Natural killer cell treated with Interleukin-12 subunit alpha and Interleukin-12 subunit beta and Interleukin-15 and Interleukin-18, amount 100 ng/mL, for 72 hours (primary cell): ENCODE measurements around the gene SCUBE1. TPM values are rescaled to one million over a fixed set of nuclear protein-coding genes. Genes with fewer than 3 reads are reported as not detected.
A peak's percentile ranks its signal among the peaks of the same experiment; 100 is the strongest.

ENCODE experiments used
- ATAC-seq, 2 donors: fragments of 150-1000 bp; cut with Tn5 transposase in 1 of 2; sonication (Bioruptor Pico), chemical (Tn5 transposase) in 1 of 2; 2 replicates each; pipeline ENCODE4 v1.10.0; 2021
- DNase-seq: peaks from one replicate; pipeline ENCODE4 v3.0.0; 2022; ENCODE audit warnings: low spot score
- H3K27ac Mint-ChIP-seq, 2 donors: 1 replicate in 1 of 2; 2 replicates in 1 of 2; pipeline ENCODE4 v1.8.0; 2022; ENCODE audit warnings: mixed read lengths in 2 of 2, mild to moderate bottlenecking in 1 of 2, moderate library complexity in 1 of 2
- H3K27me3 Mint-ChIP-seq, 2 donors: 1 replicate in 1 of 2; 2 replicates in 1 of 2; pipeline ENCODE4 v1.8.0; 2022; ENCODE audit warnings: mixed read lengths in 2 of 2
- H3K36me3 Mint-ChIP-seq: one replicate; pipeline ENCODE4 v1.8.0; 2022; ENCODE audit warnings: mixed read lengths
- H3K4me1 Mint-ChIP-seq, 2 donors: 1 replicate in 1 of 2; 2 replicates in 1 of 2; pipeline ENCODE4 v1.8.0; 2022; ENCODE audit warnings: low read depth in 2 of 2, mixed read lengths in 2 of 2, mild to moderate bottlenecking in 1 of 2
- H3K4me3 Mint-ChIP-seq: one replicate; pipeline ENCODE4 v1.8.0; 2022; ENCODE audit warnings: mixed read lengths
- H3K9me3 Mint-ChIP-seq: 2 replicates; pipeline ENCODE4 v1.8.0; 2022; ENCODE audit warnings: mixed read lengths
- total RNA-seq, 2 donors: library from RNA; stranded (reverse); gene quantifications; one replicate each; pipeline ENCODE4 v1.2.3, GENCODE V29; 2022

SCUBE1 gene
- total RNA-seq, 2 donors from 2014 or later: 0.14 TPM; not detected in 1

DNA sequence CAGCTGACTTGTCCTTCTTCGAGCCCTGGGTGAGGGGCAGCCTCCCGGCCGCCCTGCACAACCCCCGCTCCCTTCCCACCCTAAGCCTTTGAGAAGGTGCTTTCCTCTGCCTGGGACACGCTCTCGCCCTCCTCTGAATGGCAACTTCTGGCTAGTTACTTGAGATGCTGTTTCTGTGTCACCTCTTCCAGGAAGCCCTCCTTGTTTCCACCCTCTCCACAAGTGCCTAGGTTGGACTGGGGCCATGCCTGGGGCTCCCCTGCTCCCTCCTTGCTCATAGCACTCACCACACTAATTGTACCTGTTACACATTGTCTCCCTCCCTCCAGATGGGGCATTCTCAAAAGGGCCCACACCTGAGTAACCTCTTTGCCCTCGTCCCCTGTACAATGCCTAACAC is 72.2 kb downstream of the SCUBE1 start:
- Mint-ChIP-seq H3K4me3 (no peak overlapping the region), H3K36me3 (no peaks in the 10 kb centered on the region), H3K4me1 (peaks cover 0 to 13% of the 10 kb centered on the region in 2 donors), H3K27me3 (peaks cover 7 to 13% of the 10 kb centered on the region in 2 donors), H3K9me3 (no peaks in the 10 kb centered on the region), H3K27ac (no peak overlapping the region)
- DNase-seq: no peak
- ATAC-seq: no peak

DNA sequence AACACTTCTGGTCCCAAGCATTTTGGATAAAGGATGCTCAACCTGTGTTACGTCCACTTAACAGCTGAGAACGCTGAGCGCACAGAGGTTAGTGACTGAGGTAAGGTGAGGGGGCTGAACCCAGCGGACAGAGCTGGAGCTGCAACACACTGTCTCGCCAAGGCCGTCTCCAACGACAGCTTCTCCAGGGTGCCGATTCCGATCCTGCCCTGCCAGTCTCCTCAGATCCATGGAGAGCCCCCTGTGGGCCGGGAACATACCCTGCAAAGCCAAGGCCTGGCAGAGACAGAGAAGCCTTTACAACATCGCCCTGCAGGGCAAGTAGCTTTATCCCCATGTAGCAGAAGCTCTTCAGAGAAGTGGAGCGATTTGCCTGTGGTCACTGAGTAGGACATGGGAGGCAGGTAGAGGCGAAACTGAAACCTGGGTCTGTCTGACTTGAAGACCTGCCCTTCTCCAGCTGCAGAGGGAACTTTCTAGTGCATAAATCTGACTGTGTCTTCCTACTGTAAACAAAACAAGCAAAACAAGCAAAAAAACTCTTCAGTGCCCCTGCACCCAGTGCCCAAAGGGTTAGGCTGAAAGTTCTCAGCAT is 72.8 kb downstream of the SCUBE1 start:
- H3K36me3 Mint-ChIP-seq: no peaks in the 10 kb centered on the region
- peaks cover under 1 to 11% of the 10 kb centered on the region in 2 donors for H3K4me1 Mint-ChIP-seq
- DNase-seq (no peak), ATAC-seq (no peak)
- no peak overlapping the region for H3K4me3 Mint-ChIP-seq
- H3K27ac Mint-ChIP-seq: no peak overlapping the region
- H3K9me3 Mint-ChIP-seq: no peaks in the 10 kb centered on the region
- peaks cover 3 to 11% of the 10 kb centered on the region in 2 donors for H3K27me3 Mint-ChIP-seq

DNA sequence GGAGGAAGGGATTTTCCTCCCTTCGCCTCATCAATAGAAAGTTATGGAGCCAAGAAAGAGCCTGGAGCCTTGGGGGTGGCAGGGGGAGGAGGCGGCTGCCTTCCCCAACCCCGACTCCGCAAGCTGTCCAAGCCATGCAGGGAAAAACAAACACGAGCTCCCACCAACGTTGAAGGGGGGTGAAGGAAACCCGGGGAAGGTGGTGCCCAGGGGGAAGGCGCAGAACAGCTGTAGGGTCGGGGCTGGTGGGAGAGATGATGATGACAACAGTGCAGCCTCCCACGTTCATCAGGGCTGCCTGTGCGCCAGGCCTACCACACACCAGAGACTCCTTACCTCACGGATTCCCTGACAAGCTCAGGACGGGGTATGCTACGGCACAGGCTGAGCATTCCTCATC is 73.5 kb downstream of the SCUBE1 start:
- Mint-ChIP-seq H3K27ac (no peak overlapping the region), H3K27me3 (peaks cover 0 to 9% of the 10 kb centered on the region in 2 donors), H3K4me3 (no peak overlapping the region), H3K36me3 (no peaks in the 10 kb centered on the region), H3K9me3 (no peaks in the 10 kb centered on the region), H3K4me1 (peaks cover 9 to 17% of the 10 kb centered on the region in 2 donors)
- no peak for ATAC-seq
- DNase-seq: no peak

DNA sequence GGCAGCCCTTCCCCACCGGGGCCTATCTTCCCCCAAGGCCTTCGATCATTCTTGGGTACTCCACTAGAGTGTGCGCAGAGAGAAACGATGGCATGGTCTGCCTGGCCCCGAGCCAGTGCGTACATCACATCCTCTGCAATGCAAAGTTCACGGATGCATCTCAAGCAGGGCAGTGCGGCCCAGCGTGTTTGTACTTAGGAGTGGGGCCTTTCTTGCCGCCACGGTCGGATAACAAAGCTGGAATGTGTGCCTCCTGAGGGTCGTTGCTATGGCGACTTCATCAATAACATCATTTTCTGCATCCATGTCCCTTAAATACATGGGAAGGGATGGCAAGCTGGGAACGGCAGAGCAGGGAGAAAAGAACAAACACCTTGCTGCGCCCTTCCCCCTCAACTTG is 73.9 kb downstream of the SCUBE1 start:
- Mint-ChIP-seq H3K36me3 (no peaks in the 10 kb centered on the region), H3K9me3 (no peaks in the 10 kb centered on the region), H3K4me3 (no peak overlapping the region), H3K27me3 (peaks cover 0 to 9% of the 10 kb centered on the region in 2 donors), H3K4me1 (peaks cover 12 to 19% of the 10 kb centered on the region in 2 donors), H3K27ac (no peak overlapping the region)
- ATAC-seq (no peak), DNase-seq (no peak)

DNA sequence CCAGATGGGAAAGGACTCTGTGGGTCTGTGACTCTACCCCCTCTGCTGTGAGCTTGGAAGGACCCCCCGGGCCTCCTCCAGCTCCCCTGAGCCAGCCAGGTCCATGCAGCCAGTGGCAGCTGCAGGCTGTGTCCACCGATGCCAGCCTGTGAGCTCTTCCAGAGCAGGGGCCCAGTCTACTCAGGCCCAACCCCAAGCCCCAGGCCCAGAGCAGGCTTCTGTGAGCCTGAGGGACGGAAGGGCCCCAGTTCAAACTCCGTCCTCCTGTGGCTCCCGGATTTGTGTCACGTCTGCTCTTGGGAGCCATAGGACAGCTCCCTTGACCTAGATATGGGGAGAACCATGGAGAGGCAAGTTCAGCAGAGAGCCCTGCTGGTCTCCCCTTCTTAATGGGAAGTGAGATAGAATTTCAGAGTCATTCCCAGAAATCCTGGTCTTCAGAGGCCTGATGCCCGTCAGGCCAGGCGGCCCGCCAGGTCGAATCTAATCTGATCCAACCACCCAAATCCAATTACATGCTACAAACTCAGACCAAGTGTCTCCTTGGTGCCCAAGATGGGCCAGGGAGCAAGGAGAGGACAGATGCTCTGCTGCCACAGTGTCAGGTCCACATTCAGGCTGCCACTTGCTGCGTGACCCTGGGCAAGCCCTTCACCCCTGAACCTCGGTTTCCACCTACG is 75.1 kb downstream of the SCUBE1 start:
- DNase-seq (no peak), ATAC-seq (no peak)
- no peaks in the 10 kb centered on the region for H3K9me3 Mint-ChIP-seq
- H3K27ac Mint-ChIP-seq: no peak overlapping the region
- no peaks in the 10 kb centered on the region for H3K36me3 Mint-ChIP-seq
- peaks cover 0 to 9% of the 10 kb centered on the region in 2 donors for H3K27me3 Mint-ChIP-seq
- no peak overlapping the region for H3K4me3 Mint-ChIP-seq
- H3K4me1 Mint-ChIP-seq: peaks cover 22 to 25% of the 10 kb centered on the region in 2 donors

DNA sequence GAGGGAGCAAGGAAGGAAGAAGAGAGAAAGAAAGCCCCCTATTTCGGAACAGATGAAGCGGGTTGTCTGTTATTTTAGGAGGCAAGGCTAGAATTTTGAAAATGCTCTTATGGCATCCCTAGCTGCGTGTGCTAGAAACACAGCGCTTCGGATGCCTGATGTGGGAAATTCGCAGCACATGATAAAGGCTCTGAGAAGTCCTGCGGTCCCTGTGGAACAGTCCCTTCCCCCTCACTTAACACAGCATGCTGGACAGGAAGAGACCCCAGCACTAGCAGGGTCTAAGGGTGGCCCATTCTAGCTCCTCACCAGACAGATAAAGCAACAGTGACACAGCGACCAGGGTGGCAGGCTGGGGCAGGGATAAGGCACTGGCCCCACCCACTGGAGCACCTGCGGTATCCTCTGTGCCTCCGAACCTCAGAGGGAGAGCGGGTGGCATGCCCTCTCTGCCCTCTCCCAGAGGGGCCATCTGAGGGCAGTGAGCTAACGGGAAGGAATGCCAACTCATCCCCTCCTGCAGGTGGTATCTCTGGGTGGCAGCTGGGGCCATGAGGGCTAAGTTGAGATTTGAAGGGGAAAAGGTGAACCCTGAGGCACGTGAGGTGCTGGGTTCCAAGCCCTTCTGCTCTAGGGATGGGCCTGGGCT is 75.7 kb downstream of the SCUBE1 start:
- Mint-ChIP-seq H3K36me3 (no peaks in the 10 kb centered on the region), H3K4me3 (no peak overlapping the region), H3K27ac (no peak overlapping the region), H3K27me3 (peaks cover 0 to 9% of the 10 kb centered on the region in 2 donors), H3K9me3 (no peaks in the 10 kb centered on the region), H3K4me1 (peaks cover 29 to 32% of the 10 kb centered on the region in 2 donors)
- ATAC-seq (no peak), DNase-seq (no peak)

DNA sequence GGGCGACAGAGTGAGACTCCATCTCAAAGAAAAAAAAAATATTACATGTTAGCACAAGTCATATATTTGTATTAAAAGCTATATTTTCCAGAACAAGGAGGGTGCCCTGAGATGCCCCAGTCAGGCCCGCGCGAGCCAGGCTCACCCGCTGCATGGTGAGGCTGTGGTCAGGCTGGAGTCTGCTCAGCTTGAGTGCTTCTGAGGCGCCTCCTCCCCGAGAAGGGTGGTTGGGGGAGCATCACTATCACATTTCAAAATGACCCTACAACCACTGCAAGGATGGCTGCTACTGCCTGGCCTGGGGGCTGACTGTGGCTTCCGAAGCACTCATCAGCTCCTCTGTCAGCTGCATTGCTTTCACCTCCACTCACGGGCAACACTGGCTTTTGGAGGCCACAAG is 77.1 kb downstream of the SCUBE1 start:
- no peaks in the 10 kb centered on the region for H3K36me3 Mint-ChIP-seq
- no peaks in the 10 kb centered on the region for H3K9me3 Mint-ChIP-seq
- H3K27ac Mint-ChIP-seq: peak overlapping the region in 1 of 2 donors; percentile 23

DNA sequence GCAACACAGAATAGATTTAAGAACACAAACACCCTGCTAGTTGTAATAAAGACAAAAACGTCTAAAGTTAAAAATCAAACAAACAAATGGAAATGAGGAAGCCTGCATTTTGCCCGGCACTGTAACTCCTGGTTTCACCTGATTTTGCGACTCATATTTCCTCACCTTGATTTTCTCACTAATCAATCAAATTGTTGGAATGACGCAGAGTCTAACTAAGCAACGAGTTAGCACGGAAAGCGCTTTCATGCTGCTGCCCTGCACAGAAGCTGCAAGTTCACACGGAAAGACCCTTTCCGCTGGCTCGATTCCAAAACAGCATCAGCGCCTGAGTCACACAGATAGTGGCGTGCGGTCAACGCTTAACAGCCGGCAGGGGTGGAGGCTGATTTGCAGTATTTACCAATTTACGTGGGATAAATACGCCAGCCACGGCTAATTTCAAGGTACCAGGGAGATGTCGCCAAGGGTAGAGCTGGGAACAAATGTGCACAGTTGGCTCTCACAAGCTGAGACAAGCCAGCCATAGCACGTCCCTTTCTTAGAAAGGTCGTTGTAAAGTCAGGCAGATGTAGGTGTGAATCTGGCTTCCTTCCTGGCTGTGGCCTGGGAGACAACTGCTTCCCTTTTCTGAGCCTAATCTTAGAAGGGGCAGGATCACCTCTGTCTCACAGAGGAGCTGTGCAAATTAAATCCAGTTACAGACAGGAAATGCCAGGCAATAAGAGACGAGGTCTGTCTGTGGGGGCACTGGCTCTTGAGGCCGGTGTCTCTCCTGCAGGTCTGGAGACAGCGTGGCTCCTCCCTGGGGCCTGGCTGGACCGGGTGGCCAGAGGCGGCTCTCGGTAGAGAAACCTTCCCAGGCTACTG is 79.3 kb downstream of the SCUBE1 start:
- H3K4me3 Mint-ChIP-seq: peak overlapping the region; percentile 74
- H3K27me3 Mint-ChIP-seq: peaks cover 0 to 7% of the 10 kb centered on the region in 2 donors
- H3K36me3 Mint-ChIP-seq: no peaks in the 10 kb centered on the region
- H3K27ac Mint-ChIP-seq: peak overlapping the region; percentile 23 to 50
- DNase-seq (peak; percentile 91), ATAC-seq (peak; percentile 90 to 92)
- H3K4me1 Mint-ChIP-seq: peaks cover 34 to 41% of the 10 kb centered on the region in 2 donors
- H3K9me3 Mint-ChIP-seq: no peaks in the 10 kb centered on the region

More for the DNA sequence above, 77.1 kb downstream of the SCUBE1 start:
- H3K4me3 Mint-ChIP-seq: no peak overlapping the region
- peaks cover 34 to 40% of the 10 kb centered on the region in 2 donors for H3K4me1 Mint-ChIP-seq
- peaks cover 0 to 9% of the 10 kb centered on the region in 2 donors for H3K27me3 Mint-ChIP-seq
- no peak for ATAC-seq
- no peak for DNase-seq

DNA sequence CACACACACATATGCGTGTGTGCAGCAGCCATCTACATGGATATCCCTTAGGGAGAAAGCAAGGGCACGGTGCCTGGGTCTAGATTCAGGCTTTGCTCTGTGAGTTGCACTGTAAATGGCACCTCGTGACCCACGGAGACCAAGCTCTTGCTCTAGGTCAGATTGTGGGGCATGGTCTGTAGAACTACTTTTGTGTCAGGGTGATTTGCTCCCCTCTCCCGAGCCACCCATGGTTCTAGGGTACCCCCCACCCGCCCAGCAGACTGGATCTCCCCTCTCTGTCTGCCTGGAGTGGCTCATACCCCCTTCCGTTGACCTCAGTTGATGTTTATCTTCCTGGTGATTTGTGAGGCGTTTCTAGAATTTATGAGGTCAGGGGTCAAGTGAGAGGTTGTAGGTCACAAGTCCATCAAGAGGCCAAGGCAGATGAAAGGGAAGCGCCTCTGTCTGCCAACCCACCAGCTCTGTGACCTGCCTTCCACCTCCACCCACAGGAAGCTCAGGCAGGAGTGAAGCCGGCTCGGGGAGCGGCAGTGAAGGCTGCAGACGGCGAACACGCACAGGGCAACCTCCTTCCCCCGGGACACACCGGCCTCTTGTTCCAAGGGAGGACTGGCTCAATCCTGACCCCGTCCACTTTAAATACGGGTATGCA is 80.1 kb downstream of the SCUBE1 start:
- peaks cover 34 to 41% of the 10 kb centered on the region in 2 donors for H3K4me1 Mint-ChIP-seq
- H3K27ac Mint-ChIP-seq: peak overlapping the region; percentile 2 to 50
- no peaks in the 10 kb centered on the region for H3K9me3 Mint-ChIP-seq
- peaks cover 0 to 7% of the 10 kb centered on the region in 2 donors for H3K27me3 Mint-ChIP-seq
- peak overlapping the region; percentile 74 for H3K4me3 Mint-ChIP-seq
- DNase-seq: no peak
- no peaks in the 10 kb centered on the region for H3K36me3 Mint-ChIP-seq
- peak; percentile 60 to 65 for ATAC-seq

DNA sequence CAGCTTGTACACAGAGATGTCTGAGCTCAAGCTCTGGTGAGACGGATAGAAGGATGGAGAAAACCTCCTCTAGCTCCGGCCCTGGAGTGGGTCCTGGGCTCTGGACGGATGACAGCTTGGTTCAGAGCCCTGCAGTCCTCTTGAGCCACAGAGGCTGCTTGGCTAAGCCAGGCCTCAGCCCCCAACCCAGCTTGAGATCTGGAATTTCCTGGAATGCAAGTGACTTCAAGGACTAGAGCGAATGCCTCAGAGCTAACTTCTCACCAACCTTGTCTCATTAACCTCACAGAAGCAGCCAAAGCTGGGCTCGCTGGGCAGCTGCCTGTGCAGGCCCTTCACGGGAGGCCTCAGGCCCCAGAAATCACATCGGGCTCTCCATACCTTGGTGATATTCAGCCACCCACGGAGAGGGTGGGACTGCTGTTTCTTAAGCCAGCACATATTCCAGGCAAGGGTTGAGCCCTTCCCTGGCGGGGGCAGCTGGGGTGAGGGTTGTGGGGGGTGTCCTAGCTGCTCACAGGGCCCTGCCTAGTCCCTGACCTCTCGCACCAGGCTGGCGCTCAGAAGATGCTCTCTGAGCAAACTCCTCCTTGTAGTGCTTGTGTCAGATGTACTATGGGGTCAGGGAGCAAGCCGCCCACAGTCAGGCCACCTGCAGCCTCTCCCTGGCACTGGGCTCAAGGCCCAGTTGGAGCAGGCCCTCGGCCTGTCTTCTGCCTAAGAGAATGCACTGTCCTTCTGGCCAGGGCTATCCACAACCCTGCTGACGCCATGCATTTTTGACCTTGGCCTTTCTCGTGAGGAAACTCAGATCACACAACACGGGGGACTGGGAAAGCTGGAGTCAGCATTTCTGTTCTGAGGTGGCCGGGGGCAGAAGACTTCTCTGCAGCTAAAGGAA is 82.6 kb downstream of the SCUBE1 start:
- Mint-ChIP-seq H3K4me1 (peaks cover 53 to 59% of the 10 kb centered on the region in 2 donors), H3K9me3 (no peaks in the 10 kb centered on the region), H3K27ac (no peak overlapping the region), H3K27me3 (peaks cover 0 to 11% of the 10 kb centered on the region in 2 donors), H3K36me3 (no peaks in the 10 kb centered on the region), H3K4me3 (no peak overlapping the region)
- DNase-seq (no peak), ATAC-seq (no peak)

DNA sequence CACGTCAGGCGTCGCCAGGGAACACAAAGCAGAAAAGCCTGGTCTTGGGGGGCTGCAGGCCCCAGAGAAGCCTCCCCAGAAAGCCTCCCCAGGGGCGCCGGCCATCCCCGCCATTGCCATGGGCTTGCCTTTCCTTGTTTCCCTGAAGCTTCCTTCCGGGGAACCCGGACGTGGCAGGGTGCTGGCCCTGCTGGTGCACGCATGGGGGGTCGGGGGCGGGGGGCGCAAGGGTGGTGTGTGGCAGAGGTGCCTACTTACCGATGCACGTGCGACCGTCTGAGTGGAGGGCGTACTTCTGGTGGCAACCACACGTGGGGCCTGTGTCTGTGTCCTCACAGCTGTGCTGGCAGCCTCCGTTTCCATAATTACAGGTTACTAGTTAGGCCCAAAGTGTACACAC is 85.2 kb downstream of the SCUBE1 start:
- peaks cover 36 to 45% of the 10 kb centered on the region in 2 donors for H3K4me1 Mint-ChIP-seq
- DNase-seq (no peak), ATAC-seq (no peak)
- H3K27me3 Mint-ChIP-seq: peaks cover 0 to 13% of the 10 kb centered on the region in 2 donors
- no peaks in the 10 kb centered on the region for H3K36me3 Mint-ChIP-seq
- no peaks in the 10 kb centered on the region for H3K9me3 Mint-ChIP-seq
- H3K27ac Mint-ChIP-seq: no peak overlapping the region
- no peak overlapping the region for H3K4me3 Mint-ChIP-seq

DNA sequence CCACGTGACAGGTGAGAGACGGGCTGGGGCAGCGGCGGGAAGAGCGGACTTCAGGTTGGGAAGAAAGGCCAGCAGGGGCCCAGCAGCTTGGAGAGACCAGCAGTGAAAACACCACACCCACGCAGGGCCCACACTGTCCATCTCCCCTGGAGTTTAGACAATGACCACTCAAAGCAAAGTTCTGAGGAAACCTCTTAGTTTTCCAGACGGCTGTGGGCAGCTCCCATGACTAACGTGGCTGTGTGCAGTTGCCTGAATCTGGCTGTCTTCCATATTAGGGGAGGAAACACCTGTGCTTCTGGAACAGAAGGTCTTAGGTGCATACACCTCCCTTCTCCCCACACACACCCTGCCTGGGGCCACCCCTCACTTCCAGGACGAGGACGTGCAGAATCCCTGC is 85.6 kb downstream of the SCUBE1 start:
- H3K4me1 Mint-ChIP-seq: peaks cover 32 to 41% of the 10 kb centered on the region in 2 donors
- H3K4me3 Mint-ChIP-seq: peak overlapping the region; percentile 3
- no peaks in the 10 kb centered on the region for H3K9me3 Mint-ChIP-seq
- peaks cover 0 to 13% of the 10 kb centered on the region in 2 donors for H3K27me3 Mint-ChIP-seq
- ATAC-seq (no peak), DNase-seq (no peak)
- no peak overlapping the region for H3K27ac Mint-ChIP-seq
- no peaks in the 10 kb centered on the region for H3K36me3 Mint-ChIP-seq
